Peyer's patch (tissue), 4 donors: ENCODE measurements around the gene TRPC6. TPM values are rescaled to one million over a fixed set of nuclear protein-coding genes. Genes with fewer than 3 reads are reported as not detected.
"Not testable (repeated sequence)": the region's sequence is repeated elsewhere in the genome, so short reads cannot be mapped to it uniquely, and the experiment has no call there.

ENCODE experiments used
- DNase-seq, 3 donors: peaks; one replicate each; pipeline ENCODE4 v3.0.0-alpha.2; 2017 to 2019
- H3K27ac ChIP-seq, 4 donors: fragments of 200-600 bp; sonication (generic); one replicate each; pipeline ENCODE4 v1.5.1; 2016 to 2019
- H3K27me3 ChIP-seq, 2 donors: fragments of 200-600 bp; sonication (generic); one replicate each; pipeline ENCODE4 v1.5.1; 2019
- H3K36me3 ChIP-seq, 3 donors: fragments of 200-600 bp; sonication (generic); one replicate each; pipeline ENCODE4 v1.5.1; 2016 to 2019
- H3K4me1 ChIP-seq, 4 donors: fragments of 200-600 bp; sonication (generic); one replicate each; pipeline ENCODE4 v1.5.1; 2016 to 2019
- H3K4me3 ChIP-seq, 4 donors: fragments of 200-600 bp; sonication (generic); 1 replicate in 3 of 4; 2 replicates in 1 of 4; pipeline ENCODE4 v1.5.1; 2016 to 2019; ENCODE audit warnings: mild to moderate bottlenecking in 1 of 4
- H3K9me3 ChIP-seq, 4 donors: fragments of 200-600 bp; sonication (generic); one replicate each; pipeline ENCODE4 v1.5.1; 2016 to 2019; ENCODE audit warnings: mild to moderate bottlenecking in 1 of 4
- CTCF ChIP-seq, 6 experiments: fragments of 450-650 bp in 4 of 6; fragments of 200-600 bp in 2 of 6; sonication (generic) in 1 of 6; IDR thresholded peaks; one replicate each; pipeline ENCODE4 v1.5.1; 2017 to 2019; ENCODE audit warnings: antibody characterized with exemption in 6 of 6, mild to moderate bottlenecking in 3 of 6, moderate library complexity in 1 of 6
- POLR2A ChIP-seq, 2 donors: fragments of 450-650 bp; IDR thresholded peaks; one replicate each; pipeline ENCODE4 v1.5.1; 2017; ENCODE audit warnings: antibody characterized with exemption in 2 of 2, mild to moderate bottlenecking in 2 of 2, moderate library complexity in 2 of 2
- total RNA-seq, 4 donors: library from RNA; depleted of rRNA; stranded (reverse); fragments of >200 nt; gene quantifications; one replicate each; pipeline ENCODE4 v1.1.0, GENCODE V29; 2016

TRPC6 gene
- total RNA-seq, 4 donors from 2014 or later, result 0.67 to 31.4 (median 1.4) TPM

- no peak overlapping the region for H3K27ac ChIP-seq
- TF ChIP-seq CTCF (IDR thresholded peaks at IDR 0.05) (no peak), POLR2A (IDR thresholded peaks at IDR 0.05) (no peak)
- no peaks in the 10 kb centered on the region for H3K36me3 ChIP-seq
- no peak for DNase-seq
- H3K9me3 ChIP-seq, result no peaks in the 10 kb centered on the region
- peaks cover 0 to 6% (median 0%) of the 10 kb centered on the region in 4 donors for H3K4me1 ChIP-seq
- H3K27me3 ChIP-seq, result no peaks in the 10 kb centered on the region
- H3K4me3 ChIP-seq, result no peak overlapping the region
Measured at GRCh38 chr11:101439488-101439887, 144.3 kb downstream of the TRPC6 start.

GRCh38 chr11:101438708-101439107 lies 145.1 kb downstream of the TRPC6 start:
- H3K36me3 ChIP-seq, H3K27ac ChIP-seq, H3K4me3 ChIP-seq, DNase-seq, H3K27me3 ChIP-seq, H3K4me1 ChIP-seq, H3K9me3 ChIP-seq: not testable (repeated sequence)

GRCh38 chr11:101438126-101438525 lies 145.7 kb downstream of the TRPC6 start:
- no peak overlapping the region for H3K27ac ChIP-seq
- no peaks in the 10 kb centered on the region for H3K36me3 ChIP-seq
- no peak for TF ChIP-seq POLR2A (IDR thresholded peaks at IDR 0.05)
- TF ChIP-seq CTCF (IDR thresholded peaks at IDR 0.05), result no peak
- no peaks in the 10 kb centered on the region for H3K4me1 ChIP-seq
- DNase-seq, result no peak
- no peaks in the 10 kb centered on the region for H3K9me3 ChIP-seq
- H3K27me3 ChIP-seq, result no peaks in the 10 kb centered on the region
- no peak overlapping the region for H3K4me3 ChIP-seq

GRCh38 chr11:101436511-101437142 lies 147.2 kb downstream of the TRPC6 start:
- peak in 1 of 3 donors; percentile 49 for DNase-seq
- TF ChIP-seq CTCF (IDR thresholded peaks at IDR 0.05) (peak in 4 of 6 experiments; percentile 18 to 47 (median 34)), POLR2A (IDR thresholded peaks at IDR 0.05) (no peak)

GRCh38 chr11:101435408-101435973 lies 148.3 kb downstream of the TRPC6 start:
- no peaks in the 10 kb centered on the region for H3K27me3 ChIP-seq
- H3K4me3 ChIP-seq, result no peak overlapping the region
- DNase-seq, result no peak
- no peaks in the 10 kb centered on the region for H3K4me1 ChIP-seq
- no peaks in the 10 kb centered on the region for H3K36me3 ChIP-seq
- no peak overlapping the region for H3K27ac ChIP-seq
- H3K9me3 ChIP-seq, result no peaks in the 10 kb centered on the region
- TF ChIP-seq POLR2A (IDR thresholded peaks at IDR 0.05), result no peak
- TF ChIP-seq CTCF (IDR thresholded peaks at IDR 0.05), result no peak

More at GRCh38 chr11:101436511-101437142, 147.2 kb downstream of the TRPC6 start:
- no peaks in the 10 kb centered on the region for H3K27me3 ChIP-seq
- H3K4me3 ChIP-seq, result no peak overlapping the region
- no peak overlapping the region for H3K27ac ChIP-seq
- H3K4me1 ChIP-seq, result no peaks in the 10 kb centered on the region
- no peaks in the 10 kb centered on the region for H3K9me3 ChIP-seq
- no peaks in the 10 kb centered on the region for H3K36me3 ChIP-seq

- H3K4me3 ChIP-seq, result no peak overlapping the region
- H3K27me3 ChIP-seq, result no peaks in the 10 kb centered on the region
- DNase-seq, result no peak
- no peaks in the 10 kb centered on the region for H3K36me3 ChIP-seq
- TF ChIP-seq POLR2A (IDR thresholded peaks at IDR 0.05) (no peak), CTCF (IDR thresholded peaks at IDR 0.05) (no peak)
- peaks cover 0 to 8% (median 0%) of the 10 kb centered on the region in 4 donors for H3K4me1 ChIP-seq
- H3K9me3 ChIP-seq, result no peaks in the 10 kb centered on the region
- H3K27ac ChIP-seq, result no peak overlapping the region
Measured at GRCh38 chr11:101434026-101434643, 149.7 kb downstream of the TRPC6 start.
